ENCODE measurements around the gene INTS6. TPM values are rescaled to one million over a fixed set of nuclear protein-coding genes. Genes with fewer than 3 reads are reported as not detected.

Gene INTS6
- total and polyA plus RNA-seq, 7 experiments from 2014 or later = 23.7 to 67.0 (median 61.9) TPM

GRCh38 chr13:51422484-51422883 lies 30.4 kb downstream of the INTS6 start:
- no peaks in the 10 kb centered on the region for H3K27me3 ChIP-seq (ENCODE audit: control insufficient read depth in 2 of 2, insufficient read depth in 2 of 2, low read length in 2 of 2)
- H3K9me3 Mint-ChIP-seq = no peaks in the 10 kb centered on the region
- H3K27ac ChIP-seq (ENCODE audit: low read depth, low read length) = no peak overlapping the region
- H3K27me3 Mint-ChIP-seq = no peaks in the 10 kb centered on the region
- ATAC-seq (no peak), DNase-seq (no peak)
- H3K4me1 ChIP-seq (ENCODE audit: control insufficient read depth in 2 of 2, insufficient read depth in 2 of 2, low read length in 2 of 2) = peaks cover 23 to 48% of the 10 kb centered on the region in 2 donors
- POLR2A ChIA-PET = interaction anchor here (2.2 to 4.6 kb wide), 2 partner anchors 29 to 31 kb away, joined by 7 to 25 read pairs; partner anchors contain the start of gene INTS6
- H3K36me3 ChIP-seq (ENCODE audit: control insufficient read depth in 2 of 3, insufficient read depth in 3 of 3, low read length in 3 of 3) = no peaks in the 10 kb centered on the region
- H3K9me3 ChIP-seq (ENCODE audit: control insufficient read depth in 2 of 3, low read length in 3 of 3) = no peaks in the 10 kb centered on the region
- intact Hi-C loops (cut with micrococcal nuclease) = loop anchor here in 1 of 2 donors (1.0 kb wide), 1 partner anchor 13 kb away; no protein-coding TSS in a partner anchor
- peak overlapping the region in 8 of 9 donors; percentile 18 to 83 (median 33) for H3K27ac Mint-ChIP-seq
- H3K4me1 Mint-ChIP-seq = peaks cover 50 to 94% (median 86%) of the 10 kb centered on the region in 7 donors
- H3K4me3 Mint-ChIP-seq = peak overlapping the region; percentile 21 to 80 (median 52)
- H3K36me3 Mint-ChIP-seq = peaks cover 0 to 31% (median 19%) of the 10 kb centered on the region in 5 donors
- CTCF ChIA-PET = no interaction called here
- no peak overlapping the region for H3K4me3 ChIP-seq (ENCODE audit: low read length)

GRCh38 chr13:51420681-51421490 lies 31.9 kb downstream of the INTS6 start:
- POLR2A ChIA-PET = interaction anchor here (0.7 to 4.6 kb wide), 6 partner anchors 15 to 377 kb away, joined by 3 to 25 read pairs (median 5); partner anchors contain the start of gene INTS6
- Mint-ChIP-seq H3K27ac (peak overlapping the region; percentile 15 to 84 (median 73)), H3K36me3 (peaks cover 6 to 43% (median 24%) of the 10 kb centered on the region in 5 donors), H3K4me1 (peaks cover 53 to 92% (median 83%) of the 10 kb centered on the region in 7 donors), H3K9me3 (peaks cover 0 to 12% (median 4%) of the 10 kb centered on the region in 11 donors), H3K27me3 (no peaks in the 10 kb centered on the region), H3K4me3 (peak overlapping the region; percentile 56 to 84 (median 73))
- peak overlapping the region; percentile 54 for H3K27ac ChIP-seq (ENCODE audit: low read depth, low read length)
- H3K4me3 ChIP-seq (ENCODE audit: low read length) = peak overlapping the region; percentile 29
- H3K4me1 ChIP-seq (ENCODE audit: control insufficient read depth in 2 of 2, insufficient read depth in 2 of 2, low read length in 2 of 2) = peaks cover 22 to 48% of the 10 kb centered on the region in 2 donors
- DNase-seq (peak in 7 of 9 donors; percentile 11 to 35 (median 21)), ATAC-seq (peak; percentile 37)
- no peaks in the 10 kb centered on the region for H3K27me3 ChIP-seq (ENCODE audit: control insufficient read depth in 2 of 2, insufficient read depth in 2 of 2, low read length in 2 of 2)
- intact Hi-C loops (cut with micrococcal nuclease) = loop anchor here in 1 of 2 donors (1.0 kb wide), 1 partner anchor 12 kb away; no protein-coding TSS in a partner anchor
- H3K9me3 ChIP-seq (ENCODE audit: control insufficient read depth in 2 of 3, low read length in 3 of 3) = peaks cover 0 to under 1% (median 0%) of the 10 kb centered on the region in 3 experiments
- CTCF ChIA-PET = interaction anchor here (0.5 to 0.9 kb wide), 4 partner anchors 14 to 394 kb away, joined by 3 to 5 read pairs (median 4); no protein-coding TSS in a partner anchor
- no peaks in the 10 kb centered on the region for H3K36me3 ChIP-seq (ENCODE audit: control insufficient read depth in 2 of 3, insufficient read depth in 3 of 3, low read length in 3 of 3)

DNA sequence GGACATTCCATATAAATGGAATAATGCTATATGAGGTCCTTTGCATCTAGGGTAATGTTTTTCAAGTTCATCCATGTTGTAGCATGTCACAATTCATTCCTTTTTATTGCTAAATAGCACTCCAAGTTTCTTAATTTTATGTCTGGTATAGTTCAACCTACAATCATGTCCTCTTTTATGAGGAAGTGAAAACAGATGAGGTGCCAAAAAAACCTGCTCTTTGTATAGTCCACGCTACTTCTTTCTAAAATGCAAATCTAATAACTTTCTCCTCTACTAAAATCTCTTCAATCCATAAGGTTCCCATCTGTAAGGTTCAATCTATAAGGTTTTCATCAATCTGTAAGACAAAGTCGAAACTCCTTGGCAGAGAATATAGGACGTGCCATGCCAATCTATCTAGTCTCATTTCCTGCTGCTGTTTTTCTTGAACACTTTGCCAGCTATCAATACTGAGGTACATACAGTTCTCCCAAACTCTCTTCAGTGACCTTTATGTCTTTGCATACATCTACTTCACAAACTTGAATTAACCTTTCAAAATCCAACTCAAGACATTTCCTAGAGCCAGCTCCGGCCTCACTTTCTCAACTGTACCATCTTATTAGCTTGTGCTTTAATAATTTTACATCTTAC lies 33.7 kb downstream of the INTS6 start:
- Histone ChIP-seq H3K27me3 (ENCODE audit: control insufficient read depth in 2 of 2, insufficient read depth in 2 of 2, low read length in 2 of 2) (no peaks in the 10 kb centered on the region), H3K4me3 (ENCODE audit: low read length) (no peak overlapping the region), H3K27ac (ENCODE audit: low read depth, low read length) (no peak overlapping the region), H3K4me1 (ENCODE audit: control insufficient read depth in 2 of 2, insufficient read depth in 2 of 2, low read length in 2 of 2) (peaks cover 17 to 44% of the 10 kb centered on the region in 2 donors), H3K36me3 (ENCODE audit: control insufficient read depth in 2 of 3, insufficient read depth in 3 of 3, low read length in 3 of 3) (no peaks in the 10 kb centered on the region), H3K9me3 (ENCODE audit: control insufficient read depth in 2 of 3, low read length in 3 of 3) (peaks cover 0 to 6% (median 0%) of the 10 kb centered on the region in 3 experiments)
- H3K4me1 Mint-ChIP-seq = peaks cover 50 to 90% (median 82%) of the 10 kb centered on the region in 7 donors
- peak overlapping the region; percentile 2 to 75 (median 65) for H3K27ac Mint-ChIP-seq
- peaks cover 0 to 18% (median 9%) of the 10 kb centered on the region in 11 donors for H3K9me3 Mint-ChIP-seq
- intact Hi-C loops (cut with micrococcal nuclease) = loop anchor here in 1 of 2 donors (5.0 kb wide), 1 partner anchor 33 kb away; the partner anchor contains the start of gene INTS6
- DNase-seq = no peak
- ATAC-seq = no peak
- POLR2A ChIA-PET = interaction anchor here (4.6 kb wide), 1 partner anchor 34 kb away, joined by 25 read pairs; the partner anchor contains the start of gene INTS6
- H3K4me3 Mint-ChIP-seq = peak overlapping the region in 8 of 10 donors; percentile 5 to 70 (median 62)
- CTCF ChIA-PET = no interaction called here
- no peaks in the 10 kb centered on the region for H3K27me3 Mint-ChIP-seq
- peaks cover 10 to 51% (median 40%) of the 10 kb centered on the region in 5 donors for H3K36me3 Mint-ChIP-seq

DNA sequence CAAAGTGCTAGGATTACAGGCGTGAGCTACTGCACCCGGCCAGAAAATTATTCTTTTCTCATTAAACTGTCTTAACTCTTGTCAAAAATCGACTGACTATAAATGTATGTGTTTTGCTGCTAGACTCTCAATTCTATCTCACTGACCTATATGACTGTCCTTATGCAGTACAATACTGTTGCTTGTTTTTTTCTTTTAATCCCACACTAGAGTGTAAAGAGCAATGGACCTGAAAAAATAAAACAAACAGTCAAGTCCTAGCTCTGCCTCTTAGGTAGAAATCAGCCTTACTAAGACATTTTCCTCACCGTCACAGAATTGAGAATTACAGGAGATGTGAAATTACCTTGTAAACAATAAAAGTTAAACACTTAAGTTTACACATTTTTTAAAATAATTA lies 35.1 kb downstream of the INTS6 start:
- DNase-seq (no peak), ATAC-seq (no peak)
- intact Hi-C loops (cut with micrococcal nuclease) = loop anchor here in 1 of 2 donors (5.0 kb wide), 1 partner anchor 35 kb away; the partner anchor contains the start of gene INTS6
- Histone ChIP-seq H3K27me3 (ENCODE audit: control insufficient read depth in 2 of 2, insufficient read depth in 2 of 2, low read length in 2 of 2) (no peaks in the 10 kb centered on the region), H3K27ac (ENCODE audit: low read depth, low read length) (no peak overlapping the region), H3K9me3 (ENCODE audit: control insufficient read depth in 2 of 3, low read length in 3 of 3) (peaks cover 0 to 6% (median 0%) of the 10 kb centered on the region in 3 experiments), H3K4me3 (ENCODE audit: low read length) (no peak overlapping the region), H3K36me3 (ENCODE audit: control insufficient read depth in 2 of 3, insufficient read depth in 3 of 3, low read length in 3 of 3) (peaks cover 0 to 1% (median 0%) of the 10 kb centered on the region in 3 experiments), H3K4me1 (ENCODE audit: control insufficient read depth in 2 of 2, insufficient read depth in 2 of 2, low read length in 2 of 2) (peaks cover 17 to 37% of the 10 kb centered on the region in 2 donors)
- H3K4me1 Mint-ChIP-seq = peaks cover 46 to 90% (median 83%) of the 10 kb centered on the region in 7 donors
- H3K4me3 Mint-ChIP-seq = peak overlapping the region in 1 of 10 donors; percentile 19
- no peaks in the 10 kb centered on the region for H3K27me3 Mint-ChIP-seq
- POLR2A ChIA-PET = interaction anchor here (0.6 to 1.4 kb wide), 3 partner anchors 11 to 315 kb away, joined by 3 to 4 read pairs (median 3); no protein-coding TSS in a partner anchor
- peaks cover 0 to 18% (median 9%) of the 10 kb centered on the region in 11 donors for H3K9me3 Mint-ChIP-seq
- peaks cover 10 to 51% (median 48%) of the 10 kb centered on the region in 5 donors for H3K36me3 Mint-ChIP-seq
- CTCF ChIA-PET = interaction anchor here (0.7 to 0.9 kb wide), 2 partner anchors 16 to 33 kb away, joined by 3 read pairs; no protein-coding TSS in a partner anchor
- peak overlapping the region in 2 of 9 donors; percentile 13 to 29 for H3K27ac Mint-ChIP-seq

- Histone ChIP-seq H3K27ac (ENCODE audit: low read depth, low read length) (no peak overlapping the region), H3K9me3 (ENCODE audit: control insufficient read depth in 2 of 3, low read length in 3 of 3) (peaks cover 0 to 6% (median 0%) of the 10 kb centered on the region in 3 experiments), H3K4me1 (ENCODE audit: control insufficient read depth in 2 of 2, insufficient read depth in 2 of 2, low read length in 2 of 2) (peaks cover 5 to 24% of the 10 kb centered on the region in 2 donors), H3K36me3 (ENCODE audit: control insufficient read depth in 2 of 3, insufficient read depth in 3 of 3, low read length in 3 of 3) (peaks cover 0 to 6% (median 0%) of the 10 kb centered on the region in 3 experiments), H3K4me3 (ENCODE audit: low read length) (no peak overlapping the region), H3K27me3 (ENCODE audit: control insufficient read depth in 2 of 2, insufficient read depth in 2 of 2, low read length in 2 of 2) (no peaks in the 10 kb centered on the region)
- ATAC-seq (no peak), DNase-seq (no peak)
- H3K4me3 Mint-ChIP-seq = peak overlapping the region in 4 of 10 donors; percentile 2 to 58 (median 50)
- intact Hi-C loops (cut with micrococcal nuclease) = loop anchor here in 1 of 2 donors (5.0 kb wide), 1 partner anchor 36 kb away; the partner anchor contains the start of gene INTS6
- H3K9me3 Mint-ChIP-seq = peaks cover 0 to 18% (median 9%) of the 10 kb centered on the region in 11 donors
- H3K27me3 Mint-ChIP-seq = no peaks in the 10 kb centered on the region
- H3K27ac Mint-ChIP-seq = peak overlapping the region in 5 of 9 donors; percentile 11 to 75 (median 62)
- POLR2A ChIA-PET = no interaction called here
- peaks cover 10 to 53% (median 51%) of the 10 kb centered on the region in 5 donors for H3K36me3 Mint-ChIP-seq
- peaks cover 36 to 84% (median 76%) of the 10 kb centered on the region in 7 donors for H3K4me1 Mint-ChIP-seq
- CTCF ChIA-PET = no interaction called here
Observed at GRCh38 chr13:51416107-51416506, 36.7 kb downstream of the INTS6 start.
